GM19023 (cell line): ENCODE results near the gene FAAP24.
"Not testable (repeated sequence)": the region's sequence is repeated elsewhere in the genome, so short reads cannot be mapped to it uniquely, and the experiment has no call there.

Source experiments
- ATAC-seq: cut with Tn5 transposase; IDR thresholded peaks from one replicate; pipeline ENCODE4 v1.9.1; 2021; ENCODE audit warnings: mild to moderate bottlenecking, moderate library complexity; ENCODE audit not compliant: unreplicated experiment

Gene FAAP24

GRCh38 chr19:32971715-32972540 is at the start of gene FAAP24, which contains the start of gene CEP89:
TSS of gene FAAP24 (plus strand) at chr19:32972242. CDS start at chr19:32973197, 955 bp downstream.
TSS of gene CEP89 (minus strand) at chr19:32971958. CDS start at chr19:32971874, 84 bp downstream.
- peak; percentile 100 for ATAC-seq

- no peak for ATAC-seq
These were observed 47.8 kb upstream of the FAAP24 start for GRCh38 chr19:32924200-32924599.

- no peak for ATAC-seq
These were observed 43.2 kb upstream of the FAAP24 start for GRCh38 chr19:32928806-32929205.

GRCh38 chr19:32930567-32930966 is 41.5 kb upstream of the FAAP24 start:
- ATAC-seq, result no peak

GRCh38 chr19:32933571-32933970 is 38.5 kb upstream of the FAAP24 start:
- no peak for ATAC-seq

- ATAC-seq, result no peak
These were observed 36.4 kb upstream of the FAAP24 start for GRCh38 chr19:32935629-32936028.

- ATAC-seq, result no peak
These were observed 36.0 kb upstream of the FAAP24 start for GRCh38 chr19:32936065-32936464.

GRCh38 chr19:32941273-32941672 is 30.8 kb upstream of the FAAP24 start:
- not testable (repeated sequence) for ATAC-seq

GRCh38 chr19:32945260-32945659 is 26.8 kb upstream of the FAAP24 start:
- ATAC-seq, result no peak

GRCh38 chr19:32966750-32967149 is 5.3 kb upstream of the FAAP24 start:
- ATAC-seq, result no peak

- no peak for ATAC-seq
These were observed 2.5 kb upstream of the FAAP24 start for GRCh38 chr19:32969549-32969948.

- no peak for ATAC-seq
These were observed 938 bp upstream of the FAAP24 start for GRCh38 chr19:32971012-32971595.

GRCh38 chr19:32976223-32976805 is 4.3 kb downstream of the FAAP24 start:
- ATAC-seq, result no peak

GRCh38 chr19:32977280-32977679 is 5.2 kb downstream of the FAAP24 start:
- no peak for ATAC-seq

GRCh38 chr19:32977813-32978212 is 5.8 kb downstream of the FAAP24 start:
- not testable (repeated sequence) for ATAC-seq

- ATAC-seq, result not testable (repeated sequence)
These were observed 7.8 kb downstream of the FAAP24 start for GRCh38 chr19:32979807-32980206.

- ATAC-seq, result not testable (repeated sequence)
These were observed 10.4 kb downstream of the FAAP24 start for GRCh38 chr19:32982488-32982887.

- not testable (repeated sequence) for ATAC-seq
These were observed 16.2 kb downstream of the FAAP24 start for GRCh38 chr19:32988254-32988653.

- no peak for ATAC-seq
These were observed 16.7 kb downstream of the FAAP24 start for GRCh38 chr19:32988724-32989123.

GRCh38 chr19:32995966-32996365 is 23.9 kb downstream of the FAAP24 start:
- not testable (repeated sequence) for ATAC-seq

- ATAC-seq, result not testable (repeated sequence)
These were observed 25.0 kb downstream of the FAAP24 start for GRCh38 chr19:32997061-32997464.
